Psoas muscle (tissue), 8 donors: ENCODE results near the gene KIF3B. TPM values are rescaled to one million over a fixed set of nuclear protein-coding genes. Genes with fewer than 3 reads are reported as not detected.
A peak's percentile ranks its signal among the peaks of the same experiment; 100 is the strongest.

Experiments
- ATAC-seq, 4 donors: fragments of 200-7000 bp; cut with Tn5 transposase; one replicate each; pipeline ENCODE4 v1.9.1; 2020; ENCODE audit warnings: moderate library complexity in 3 of 4, mild to moderate bottlenecking in 2 of 4
- DNase-seq, 2 donors: peaks; one replicate each; pipeline ENCODE4 v3.0.0-alpha.2; 2020
- H3K27ac ChIP-seq: fragments of 200-600 bp; one replicate; pipeline ENCODE4 v1.8.0; 2022
- H3K27me3 ChIP-seq, 3 donors: fragments of 200-600 bp in 1 of 3; one replicate each; pipeline versions ENCODE4 v1.6.1 to v1.8.0; 2013 to 2022; ENCODE audit warnings: low read length in 2 of 3, mild to moderate bottlenecking in 2 of 3, moderate library complexity in 1 of 3; ENCODE audit not compliant: insufficient read depth in 3 of 3
- H3K36me3 ChIP-seq, 2 donors: fragments of 200-600 bp in 1 of 2; one replicate each; pipeline versions ENCODE4 v1.6.1 to v1.8.0; 2013 to 2022; ENCODE audit warnings: low read depth in 1 of 2, mild to moderate bottlenecking in 1 of 2, moderate library complexity in 1 of 2; ENCODE audit not compliant: insufficient read depth in 1 of 2
- H3K4me1 ChIP-seq: fragments of 200-600 bp; one replicate; pipeline ENCODE4 v1.8.0; 2022
- H3K4me3 ChIP-seq: fragments of 200-600 bp; one replicate; pipeline ENCODE4 v1.8.0; 2022; ENCODE audit warnings: mild to moderate bottlenecking
- H3K9me3 ChIP-seq: fragments of 200-600 bp; one replicate; pipeline ENCODE4 v1.8.0; 2022
- WGBS, 3 donors: extraction: QIAGEN DNeasy Blood & Tissue Kit; methylation state at CpG; one replicate each; pipeline versions ENCODE4 v1.1.6 to v1.1.7; 2013; 5-methylcytosine and 5-hydroxymethylcytosine counted together
- intact Hi-C, 2 donors: fragments of 100-400 bp; cut with DNase I; formaldehyde crosslinking; loops; one replicate each; pipeline versions ENCODE4 v1.11.0 to v1.14.2; 2022
- polyA plus RNA-seq, 3 donors: library from polyadenylated mRNA; stranded (reverse); fragments of 200-250 nt; gene quantifications; one replicate each; pipeline ENCODE4 v1.2.3, GENCODE V29; 2013
- total RNA-seq, 4 donors: library from RNA; stranded (reverse); fragmentation: NEBNext Ultra II Directional in 2 of 4; extraction: Animal tissue kit (Norgen Biotek cat#: 25700) in 2 of 4; gene quantifications; one replicate each; pipeline versions ENCODE4 v1.2.1 to v1.2.4, GENCODE V29; 2021 to 2023
- TF ChIP-seq, protein P1 (sequence below): fragments of 200-600 bp; IDR thresholded peaks from one replicate; pipeline ENCODE4 v1.8.0; 2022; ENCODE audit warnings: antibody characterized with exemption
- donor health status: healthy with polysubstance abuse.
- donor health status: DM: no; HTN: no; CAD: no; lungs with moderate emphysema.
- donor health status: Bipolar disorder and iron deficiency.
- donor health status: healthy.
- donor health status: DM: yes; HTN: yes; CAD: no.
- donor health status: DM: no; HTN: no; CAD: no.
- donor health status: DM: no; HTN: no; CAD: no.
- donor health status: DM: yes; HTN: yes; CAD: no.

KIF3B gene
- total and polyA plus RNA-seq, 7 donors, result 3.3 to 11.4 (median 7.5) TPM

- TF ChIP-seq, protein P1, sequence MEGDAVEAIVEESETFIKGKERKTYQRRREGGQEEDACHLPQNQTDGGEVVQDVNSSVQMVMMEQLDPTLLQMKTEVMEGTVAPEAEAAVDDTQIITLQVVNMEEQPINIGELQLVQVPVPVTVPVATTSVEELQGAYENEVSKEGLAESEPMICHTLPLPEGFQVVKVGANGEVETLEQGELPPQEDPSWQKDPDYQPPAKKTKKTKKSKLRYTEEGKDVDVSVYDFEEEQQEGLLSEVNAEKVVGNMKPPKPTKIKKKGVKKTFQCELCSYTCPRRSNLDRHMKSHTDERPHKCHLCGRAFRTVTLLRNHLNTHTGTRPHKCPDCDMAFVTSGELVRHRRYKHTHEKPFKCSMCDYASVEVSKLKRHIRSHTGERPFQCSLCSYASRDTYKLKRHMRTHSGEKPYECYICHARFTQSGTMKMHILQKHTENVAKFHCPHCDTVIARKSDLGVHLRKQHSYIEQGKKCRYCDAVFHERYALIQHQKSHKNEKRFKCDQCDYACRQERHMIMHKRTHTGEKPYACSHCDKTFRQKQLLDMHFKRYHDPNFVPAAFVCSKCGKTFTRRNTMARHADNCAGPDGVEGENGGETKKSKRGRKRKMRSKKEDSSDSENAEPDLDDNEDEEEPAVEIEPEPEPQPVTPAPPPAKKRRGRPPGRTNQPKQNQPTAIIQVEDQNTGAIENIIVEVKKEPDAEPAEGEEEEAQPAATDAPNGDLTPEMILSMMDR, result no peak
- DNase-seq (no peak), ATAC-seq (peak in 2 of 4 donors; percentile 31 to 34)
- Histone ChIP-seq H3K36me3 (peaks cover 5 to 36% of the 10 kb centered on the region in 2 donors), H3K27me3 (no peaks in the 10 kb centered on the region), H3K4me3 (no peak overlapping the region), H3K27ac (no peak overlapping the region), H3K9me3 (no peaks in the 10 kb centered on the region), H3K4me1 (peaks cover 8% of the 10 kb centered on the region)
- 81 to 91% (median 88%) methylated on average over 3 of the region's 3 CpGs for WGBS, 3 donors
- intact Hi-C loops, result no loop called here
Observed at GRCh38 chr20:32332614-32333013, 55.2 kb downstream of the KIF3B start.

DNA sequence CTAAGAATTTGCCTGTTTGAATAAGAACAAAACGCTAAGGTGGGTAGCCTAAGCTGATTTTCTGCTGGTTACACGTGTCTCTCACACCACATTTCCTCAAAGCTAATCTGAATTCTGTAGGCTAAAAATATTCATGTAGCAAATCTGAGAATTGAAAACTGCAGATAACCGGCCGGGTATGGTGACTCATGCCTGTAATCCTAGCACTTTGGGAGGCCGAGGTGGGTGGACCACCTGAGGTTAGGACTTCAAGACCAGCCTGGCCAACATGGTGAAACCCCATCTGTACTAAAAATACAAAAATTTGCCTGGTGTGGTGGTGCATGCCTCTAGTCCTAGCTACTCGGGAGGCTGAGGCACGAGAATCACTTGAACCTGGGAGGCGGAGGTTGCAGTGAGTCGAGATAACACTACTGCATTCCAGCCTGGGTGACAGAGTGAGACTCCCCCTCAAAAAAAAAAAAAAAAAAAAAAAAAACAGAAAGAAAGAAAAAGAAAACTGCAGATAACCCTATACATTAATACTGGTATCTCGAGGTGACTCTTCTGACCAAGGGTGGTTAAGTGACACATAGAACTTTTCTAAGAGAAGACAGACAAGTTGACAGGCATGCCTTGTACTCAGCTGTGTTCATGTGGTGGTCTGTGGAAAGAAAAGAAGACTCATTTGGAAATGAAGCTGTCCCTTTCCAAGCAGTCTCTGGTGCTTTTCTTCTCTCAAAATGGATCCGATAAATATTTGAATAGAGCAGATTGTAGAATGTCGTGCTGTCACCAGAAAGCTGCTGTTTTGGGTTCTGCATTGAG is 55.9 kb downstream of the KIF3B start:
- peaks cover 5 to 33% of the 10 kb centered on the region in 2 donors for H3K36me3 ChIP-seq
- no peaks in the 10 kb centered on the region for H3K9me3 ChIP-seq
- no peak overlapping the region for H3K4me3 ChIP-seq
- H3K27me3 ChIP-seq, result no peaks in the 10 kb centered on the region
- DNase-seq (no peak), ATAC-seq (no peak)
- TF ChIP-seq, protein P1, result no peak
- peak overlapping the region; percentile 41 for H3K27ac ChIP-seq
- intact Hi-C loops, result no loop called here
- H3K4me1 ChIP-seq, result peaks cover 8% of the 10 kb centered on the region
- WGBS, 3 donors, result 87 to 92% (median 91%) methylated on average over 12 of the region's 12 CpGs

DNA sequence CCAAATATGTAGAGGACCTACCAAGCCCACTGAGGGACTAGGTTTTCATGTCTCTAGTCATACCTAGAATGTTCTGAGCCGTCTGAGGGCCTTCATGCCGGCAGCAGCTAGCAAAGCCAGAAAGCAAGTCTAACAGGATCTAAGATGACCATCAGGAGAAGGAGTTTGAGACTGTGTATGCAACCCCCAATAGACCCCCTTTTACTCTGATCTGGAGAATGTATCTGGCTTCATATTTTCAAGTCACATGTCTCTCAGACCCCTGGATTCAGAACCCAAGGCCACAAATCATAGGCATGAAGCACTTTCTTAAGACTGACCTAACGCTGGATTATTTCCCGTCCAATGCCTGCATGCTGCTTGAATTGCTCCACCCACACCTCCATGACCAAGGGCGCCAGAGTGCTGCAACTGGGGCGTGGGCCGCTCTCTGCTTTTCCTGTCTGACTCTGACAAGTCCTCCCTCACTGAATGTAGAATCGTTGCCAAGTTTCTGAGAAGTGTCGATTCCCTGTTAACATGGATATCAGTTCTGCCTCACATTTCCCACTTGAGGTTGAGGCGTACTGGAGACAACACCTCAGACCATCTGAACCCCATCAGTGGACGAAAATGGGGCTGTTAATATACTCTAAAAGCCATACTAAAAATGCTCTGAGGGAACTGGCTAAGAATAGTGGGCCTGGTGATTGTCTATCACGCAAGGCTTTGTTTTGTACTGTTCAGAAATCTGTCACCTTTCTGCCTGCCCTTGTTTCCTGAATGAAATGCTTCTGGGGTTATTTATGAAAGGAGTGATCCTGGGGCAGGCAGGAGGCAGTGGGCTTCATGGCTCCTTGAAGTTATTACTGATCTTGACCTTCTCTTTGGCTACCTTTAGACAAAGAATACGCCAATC is 56.8 kb downstream of the KIF3B start:
- peak in 1 of 2 donors; percentile 35 for DNase-seq
- H3K27me3 ChIP-seq, result no peaks in the 10 kb centered on the region
- no peak overlapping the region for H3K4me3 ChIP-seq
- peak overlapping the region; percentile 41 for H3K27ac ChIP-seq
- H3K36me3 ChIP-seq, result peaks cover 5 to 33% of the 10 kb centered on the region in 2 donors
- peak in 3 of 4 donors; percentile 35 to 47 (median 43) for ATAC-seq
- WGBS, 3 donors, result 60 to 65% (median 64%) methylated on average over 13 of the region's 13 CpGs
- intact Hi-C loops, result no loop called here
- TF ChIP-seq, protein P1, result no peak
- no peaks in the 10 kb centered on the region for H3K9me3 ChIP-seq
- H3K4me1 ChIP-seq, result peaks cover 8% of the 10 kb centered on the region

GRCh38 chr20:32336918-32337347 is 59.5 kb downstream of the KIF3B start:
- Histone ChIP-seq H3K27me3 (no peaks in the 10 kb centered on the region), H3K36me3 (peaks cover 2 to 7% of the 10 kb centered on the region in 2 donors), H3K4me3 (no peak overlapping the region), H3K27ac (no peak overlapping the region), H3K9me3 (no peaks in the 10 kb centered on the region), H3K4me1 (peaks cover 8% of the 10 kb centered on the region)
- WGBS, 3 donors, result 48 to 62% (median 58%) methylated on average over 5 of the region's 5 CpGs
- intact Hi-C loops, result no loop called here
- no peak for DNase-seq
- peak in 3 of 4 donors; percentile 42 to 60 (median 51) for ATAC-seq
- TF ChIP-seq, protein P1, result peak; percentile 48
